GM23338 (cell line): ENCODE results near the gene SIVA1. TPM values are rescaled to one million over a fixed set of nuclear protein-coding genes. Genes with fewer than 3 reads are reported as not detected.

Experiments
- ATAC-seq: fragments of 200-7000 bp; cut with Tn5 transposase; 3 replicates; pipeline ENCODE4 v1.9.1; 2020
- DNase-seq: peaks from one replicate; pipeline ENCODE4 v3.0.0-alpha.2; 2015; ENCODE audit warnings: low spot score
- H2AFZ ChIP-seq: fragments of 200-600 bp; sonication (generic); 2 replicates; pipeline ENCODE4 v1.8.0; 2016; ENCODE audit warnings: antibody characterized with exemption, mild to moderate bottlenecking, moderate library complexity
- H3F3A ChIP-seq: fragments of 200-600 bp; sonication (generic); replicated peaks from 2 replicates; pipeline ENCODE4 v1.8.0; 2017; ENCODE audit warnings: antibody characterized with exemption, mixed run types, low read depth
- H3K27ac ChIP-seq: fragments of 200-600 bp; sonication (generic); 2 replicates; pipeline ENCODE4 v1.6.1; 2016; ENCODE audit warnings: low read depth
- H3K27me3 ChIP-seq: fragments of 200-600 bp; sonication (generic); 2 replicates; pipeline ENCODE4 v1.8.0; 2016; ENCODE audit warnings: mild to moderate bottlenecking, mixed run types, moderate library complexity; ENCODE audit not compliant: insufficient read depth
- H3K36me3 ChIP-seq: fragments of 200-600 bp; sonication (generic); 2 replicates; pipeline ENCODE4 v1.8.0; 2016; ENCODE audit warnings: mild to moderate bottlenecking; ENCODE audit not compliant: insufficient read depth
- H3K4me1 ChIP-seq: fragments of 200-600 bp; sonication (generic); 2 replicates; pipeline ENCODE4 v1.8.0; 2016; ENCODE audit warnings: mild to moderate bottlenecking, moderate library complexity; ENCODE audit not compliant: insufficient read depth
- H3K4me2 ChIP-seq: fragments of 200-600 bp; sonication (generic); 2 replicates; pipeline ENCODE4 v1.7.1; 2017; ENCODE audit warnings: mixed run types
- H3K4me3 ChIP-seq: fragments of 200-600 bp; sonication (generic); 2 replicates; pipeline ENCODE4 v1.6.1; 2016; ENCODE audit warnings: mixed run types
- H3K79me2 ChIP-seq: fragments of 200-600 bp; sonication (generic); replicated peaks from 2 replicates; pipeline ENCODE4 v1.8.0; 2017; ENCODE audit warnings: mild to moderate bottlenecking; ENCODE audit not compliant: insufficient read depth
- H3K9me2 ChIP-seq: fragments of 200-600 bp; sonication (generic); 2 replicates; pipeline ENCODE4 v1.8.0; 2017; ENCODE audit not compliant: insufficient read depth
- H4K20me1 ChIP-seq: fragments of 200-600 bp; sonication (generic); replicated peaks from 2 replicates; pipeline ENCODE4 v1.8.0; 2017; ENCODE audit warnings: mild to moderate bottlenecking; ENCODE audit not compliant: insufficient read depth
- H3K27ac Mint-ChIP-seq: 2 replicates; pipeline ENCODE4 v1.8.0; 2020; ENCODE audit warnings: inconsistent platforms, mild to moderate bottlenecking, moderate library complexity, mixed read lengths
- H3K27me3 Mint-ChIP-seq: 3 replicates; pipeline ENCODE4 v1.8.0; 2022; ENCODE audit warnings: low read depth, mild to moderate bottlenecking, moderate library complexity, mixed read lengths, inconsistent platforms; ENCODE audit not compliant: insufficient read depth, poor library complexity
- H3K36me3 Mint-ChIP-seq: 3 replicates; pipeline ENCODE4 v1.8.0; 2021; ENCODE audit warnings: low read depth, mild to moderate bottlenecking, inconsistent platforms, moderate library complexity, mixed read lengths
- H3K4me1 Mint-ChIP-seq: 3 replicates; pipeline ENCODE4 v1.8.0; 2020; ENCODE audit warnings: mild to moderate bottlenecking, inconsistent platforms, mixed read lengths
- H3K4me3 Mint-ChIP-seq: 3 replicates; pipeline ENCODE4 v1.8.0; 2021; ENCODE audit warnings: moderate library complexity, mild to moderate bottlenecking, inconsistent platforms, mixed read lengths
- H3K9me3 Mint-ChIP-seq: 3 replicates; pipeline ENCODE4 v1.8.0; 2020; ENCODE audit warnings: moderate library complexity, mild to moderate bottlenecking, inconsistent platforms, mixed read lengths
- CREB1 ChIP-seq: fragments of 250-450 bp; sonication (Bioruptor Pico); IDR thresholded peaks from 2 replicates; pipeline ENCODE4 v1.5.0; 2020; ENCODE audit warnings: low read depth, mild to moderate bottlenecking, moderate library complexity
- EZH2 ChIP-seq: fragments of 200-600 bp; sonication (generic); IDR thresholded peaks from one replicate; pipeline ENCODE4 v1.8.0; 2017; ENCODE audit warnings: antibody characterized with exemption, mild to moderate bottlenecking, low read depth; ENCODE audit not compliant: unreplicated experiment
- JUNB ChIP-seq: IDR thresholded peaks from one replicate; pipeline ENCODE4 v1.6.1; 2016; ENCODE audit warnings: antibody characterized with exemption; ENCODE audit not compliant: unreplicated experiment
- NANOG ChIP-seq: IDR thresholded peaks from 2 replicates; pipeline ENCODE4 v1.6.1; 2016; ENCODE audit warnings: antibody characterized with exemption, borderline replicate concordance
- POLR2AphosphoS5 ChIP-seq: IDR thresholded peaks from 2 replicates; pipeline ENCODE4 v1.6.1; 2016; ENCODE audit warnings: antibody characterized with exemption, low read depth
- REST ChIP-seq: IDR thresholded peaks from one replicate; pipeline ENCODE4 v1.6.1; 2018; ENCODE audit warnings: antibody characterized with exemption; ENCODE audit not compliant: unreplicated experiment
- STAT1 ChIP-seq: IDR thresholded peaks from one replicate; pipeline ENCODE4 v1.6.1; 2016; ENCODE audit warnings: antibody characterized with exemption; ENCODE audit not compliant: unreplicated experiment
- ZNF114 ChIP-seq: fragments of 250-450 bp; sonication (Bioruptor Pico); IDR thresholded peaks from 2 replicates; pipeline ENCODE4 v1.5.0; 2020; ENCODE audit warnings: mild to moderate bottlenecking, moderate library complexity
- ZNF331 ChIP-seq: fragments of 250-450 bp; sonication (Bioruptor Pico); IDR thresholded peaks from 2 replicates; pipeline ENCODE4 v1.5.0; 2020; ENCODE audit warnings: low read depth, mild to moderate bottlenecking, moderate library complexity
- polyA plus RNA-seq: library from polyadenylated mRNA; unstranded; fragments of >200 nt; fragmentation: Nextera tagmentation; extraction: Ambion mirVana; gene quantifications from 2 replicates; pipeline ENCODE4 v1.2.1, GENCODE V29; 2016
- total RNA-seq: library from RNA; depleted of rRNA; stranded (reverse); fragments of >200 nt; shearing (Covaris generic); gene quantifications from 2 replicates; pipeline ENCODE4 v1.2.3, GENCODE V29; 2014
- TF ChIP-seq, protein P1 (sequence below), 2 experiments: fragments of 200-600 bp in 1 of 2; sonication (generic) in 1 of 2; conservative IDR thresholded peaks; 2 replicates each; pipeline versions ENCODE4 v1.5.1 to v1.6.1; 2016 to 2017; ENCODE audit warnings: antibody characterized with exemption in 2 of 2, low read depth in 2 of 2, mild to moderate bottlenecking in 2 of 2, moderate library complexity in 1 of 2

Gene SIVA1
- total and polyA plus RNA-seq, 2 experiments from 2014 or later: 215 to 392 TPM

DNA sequence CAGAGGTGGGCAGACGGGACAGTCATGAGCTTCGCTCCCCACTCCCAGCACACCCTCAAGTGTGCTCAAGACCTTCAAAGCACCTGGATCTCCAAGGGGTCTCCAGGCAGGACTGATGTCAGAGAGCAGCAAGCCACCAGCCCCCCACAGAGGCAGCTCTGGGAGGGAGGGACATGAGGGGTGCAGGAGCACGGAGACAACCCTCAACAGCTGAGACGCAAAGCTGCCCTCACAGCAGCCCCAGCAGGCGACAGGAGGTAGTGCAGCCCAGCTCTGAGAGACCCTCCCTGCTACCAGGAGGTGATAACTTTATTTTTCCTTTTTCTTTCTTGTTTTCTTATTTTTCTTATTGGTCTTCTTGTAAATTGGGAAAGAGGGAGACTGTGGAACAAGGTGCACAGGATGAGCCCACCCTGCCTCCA lies 17.9 kb downstream of the SIVA1 start:
- ATAC-seq (no peak), DNase-seq (peak; percentile 53)
- TF ChIP-seq NANOG: no peak
- no peak for TF ChIP-seq STAT1
- TF ChIP-seq, protein P1, sequence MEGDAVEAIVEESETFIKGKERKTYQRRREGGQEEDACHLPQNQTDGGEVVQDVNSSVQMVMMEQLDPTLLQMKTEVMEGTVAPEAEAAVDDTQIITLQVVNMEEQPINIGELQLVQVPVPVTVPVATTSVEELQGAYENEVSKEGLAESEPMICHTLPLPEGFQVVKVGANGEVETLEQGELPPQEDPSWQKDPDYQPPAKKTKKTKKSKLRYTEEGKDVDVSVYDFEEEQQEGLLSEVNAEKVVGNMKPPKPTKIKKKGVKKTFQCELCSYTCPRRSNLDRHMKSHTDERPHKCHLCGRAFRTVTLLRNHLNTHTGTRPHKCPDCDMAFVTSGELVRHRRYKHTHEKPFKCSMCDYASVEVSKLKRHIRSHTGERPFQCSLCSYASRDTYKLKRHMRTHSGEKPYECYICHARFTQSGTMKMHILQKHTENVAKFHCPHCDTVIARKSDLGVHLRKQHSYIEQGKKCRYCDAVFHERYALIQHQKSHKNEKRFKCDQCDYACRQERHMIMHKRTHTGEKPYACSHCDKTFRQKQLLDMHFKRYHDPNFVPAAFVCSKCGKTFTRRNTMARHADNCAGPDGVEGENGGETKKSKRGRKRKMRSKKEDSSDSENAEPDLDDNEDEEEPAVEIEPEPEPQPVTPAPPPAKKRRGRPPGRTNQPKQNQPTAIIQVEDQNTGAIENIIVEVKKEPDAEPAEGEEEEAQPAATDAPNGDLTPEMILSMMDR (conservative IDR thresholded peaks at IDR 0.05; ENCODE audit: low read depth in 2 of 2): peak; percentile 53 to 65
- TF ChIP-seq JUNB: no peak
- Histone ChIP-seq H3K79me2 (no peaks in the 10 kb centered on the region), H3F3A (peaks cover 9% of the 10 kb centered on the region; the same call in 1 of the 2 replicates), H2AFZ (no peak overlapping the region), H3K36me3 (0 out of 2 replicates have a peak, but pooled peaks cover 5% of the 10 kb centered on the region), H3K27ac (no peak overlapping the region), H3K27me3 (no peaks in the 10 kb centered on the region), H3K4me3 (no peak overlapping the region), H3K4me1 (peaks cover 11% of the 10 kb centered on the region), H4K20me1 (no peaks in the 10 kb centered on the region), H3K9me2 (no peaks in the 10 kb centered on the region; the same call in 1 of the 2 replicates), H3K4me2 (no peak overlapping the region)
- H3K27me3 Mint-ChIP-seq: peaks cover 3% of the 10 kb centered on the region
- H3K36me3 Mint-ChIP-seq: peaks cover 44% of the 10 kb centered on the region
- H3K27ac Mint-ChIP-seq: no peak overlapping the region
- H3K4me1 Mint-ChIP-seq: peaks cover 17% of the 10 kb centered on the region
- H3K9me3 Mint-ChIP-seq: peaks cover 9% of the 10 kb centered on the region
- H3K4me3 Mint-ChIP-seq: no peak overlapping the region

GRCh38 chr14:104771374-104771773 lies 18.4 kb downstream of the SIVA1 start:
- peaks cover 5% of the 10 kb centered on the region for H3K27me3 Mint-ChIP-seq
- H3K36me3 Mint-ChIP-seq: peaks cover 43% of the 10 kb centered on the region
- Histone ChIP-seq H2AFZ (no peak overlapping the region), H3K4me1 (peaks cover 11% of the 10 kb centered on the region), H3K4me2 (no peak overlapping the region), H4K20me1 (no peaks in the 10 kb centered on the region), H3K36me3 (0 out of 2 replicates have a peak, but pooled peaks cover 5% of the 10 kb centered on the region), H3K27ac (no peak overlapping the region), H3K4me3 (no peak overlapping the region), H3K9me2 (no peaks in the 10 kb centered on the region; the same call in 1 of the 2 replicates), H3K27me3 (no peaks in the 10 kb centered on the region), H3F3A (peaks cover 9% of the 10 kb centered on the region; the same call in 1 of the 2 replicates), H3K79me2 (no peaks in the 10 kb centered on the region)
- H3K9me3 Mint-ChIP-seq: peaks cover 6% of the 10 kb centered on the region; the same call in 2 of the 3 replicates
- DNase-seq (no peak), ATAC-seq (no peak)
- H3K27ac Mint-ChIP-seq: no peak overlapping the region
- peaks cover 17% of the 10 kb centered on the region for H3K4me1 Mint-ChIP-seq
- H3K4me3 Mint-ChIP-seq: no peak overlapping the region
- TF ChIP-seq JUNB (no peak), ZNF114 (no peak), REST (no peak), NANOG (no peak), ZNF331 (CRISPR knock-in tag) (no peak), POLR2AphosphoS5 (no peak), EZH2 (no peak), CREB1 (CRISPR knock-in tag) (no peak)
- TF ChIP-seq, protein P1 (conservative IDR thresholded peaks at IDR 0.05; ENCODE audit: low read depth in 2 of 2): no peak
